HepG2 (cell line): Measurements from ENCODE around the gene SMG5. TPM values are rescaled to one million over a fixed set of nuclear protein-coding genes. Genes with fewer than 3 reads are reported as not detected.
A peak's percentile ranks its signal among the peaks of the same experiment; 100 is the strongest.

ENCODE experiments used
- ATAC-seq: fragments of 200-7000 bp; cut with Tn5 transposase; 3 replicates; pipeline ENCODE4 v1.9.1; 2020; ENCODE audit warnings: mild to moderate bottlenecking, moderate library complexity
- BruUV-seq: library from RNA; stranded (reverse); fragments of 400-500 nt; replicated peaks from 2 replicates; lab custom pipeline; 2021; lab: Mats Ljungman, UMichigan
- CTCF ChIA-PET: fragments of 300-600 bp; formaldehyde crosslinking; extraction: SDS; loops from one replicate; lab custom pipeline; 2021; ENCODE audit warnings: low total read pairs, inconsistent platforms, low intra/inter-chr PET ratio; lab: Yijun Ruan, JAX
- POLR2A ChIA-PET: fragments of 350-600 bp; sonication (Branson Sonifier 250); formaldehyde crosslinking; loops from one replicate; lab custom pipeline; 2020; ENCODE audit warnings: antibody characterized with exemption, inconsistent platforms; lab: Yijun Ruan, JAX
- DNase-seq: peaks from one replicate; pipeline ENCODE4 v3.0.0-alpha.2; 2015; ENCODE audit warnings: low spot score
- FAIRE-seq: peaks from 3 replicates; lab custom pipeline; 2011; peaks lifted over from hg19 to GRCh38; lab: Jason Lieb, UNC
- H2AFZ ChIP-seq: one replicate; pipeline ENCODE4 v1.6.1; 2011; ENCODE audit warnings: low read length, inconsistent platforms
- H3K27ac ChIP-seq: fragments of 300-600 bp; 3 replicates; pipeline ENCODE4 v1.8.0; 2011; ENCODE audit warnings: mixed run types, mild to moderate bottlenecking, mixed read lengths, low read length, inconsistent platforms; ENCODE audit not compliant: insufficient read depth; ENCODE audit errors: extremely low read length
- H3K27me3 ChIP-seq, 2 experiments: fragments of 200-600 bp in 1 of 2; 2 replicates in 1 of 2; 3 replicates in 1 of 2; pipeline versions ENCODE4 v1.6.0 to v1.8.0; 2011; ENCODE audit warnings: low read length in 2 of 2, mild to moderate bottlenecking in 2 of 2, moderate library complexity in 2 of 2, inconsistent platforms in 1 of 2; ENCODE audit not compliant: insufficient read depth in 2 of 2, control insufficient read depth in 1 of 2
- H3K36me3 ChIP-seq, 2 experiments: fragments of 200-600 bp in 1 of 2; replicated peaks in 1 of 2; 2 replicates in 1 of 2; 3 replicates in 1 of 2; pipeline versions ENCODE4 v1.5.1 to v1.8.0; 2011; ENCODE audit warnings: low read length in 2 of 2, inconsistent platforms in 1 of 2; ENCODE audit not compliant: insufficient read depth in 2 of 2, control insufficient read depth in 1 of 2
- H3K4me1 ChIP-seq: 2 replicates; pipeline ENCODE4 v1.5.1; 2012; ENCODE audit warnings: low read length, inconsistent platforms; ENCODE audit not compliant: insufficient read depth
- H3K4me2 ChIP-seq: 2 replicates; pipeline ENCODE4 v1.6.0; 2011; ENCODE audit warnings: low read depth, low read length, inconsistent platforms
- H3K4me3 ChIP-seq, 3 experiments: fragments of 200-600 bp in 1 of 3; sonication (generic), shearing (Covaris generic) in 1 of 3; replicated peaks in 1 of 3; 2 replicates each; pipeline ENCODE4 v1.5.1; 2011 to 2016; ENCODE audit warnings: low read length in 3 of 3, inconsistent platforms in 2 of 3, low read depth in 2 of 3, mild to moderate bottlenecking in 2 of 3, control low read depth in 1 of 3, mixed read lengths in 1 of 3; ENCODE audit not compliant: insufficient read depth in 1 of 3
- H3K79me2 ChIP-seq: one replicate; pipeline ENCODE4 v1.6.1; 2011; ENCODE audit warnings: low read length, inconsistent platforms; ENCODE audit not compliant: insufficient read depth
- H3K9ac ChIP-seq: 2 replicates; pipeline ENCODE4 v1.6.0; 2011; ENCODE audit warnings: mild to moderate bottlenecking, low read depth, low read length, inconsistent platforms; ENCODE audit not compliant: insufficient read depth
- H3K9me3 ChIP-seq: 2 replicates; pipeline ENCODE4 v1.5.1; 2012; ENCODE audit warnings: mild to moderate bottlenecking, low read length
- H4K20me1 ChIP-seq: 2 replicates; pipeline ENCODE4 v1.6.0; 2011; ENCODE audit warnings: inconsistent platforms, mild to moderate bottlenecking, low read length, moderate library complexity; ENCODE audit not compliant: insufficient read depth
- AGO2 ChIP-seq: fragments of 200-400 bp; formaldehyde crosslinking; optimal IDR thresholded peaks from 2 replicates; pipeline ENCODE3; 2017; ENCODE audit warnings: mild to moderate bottlenecking, low read depth, low read length, moderate library complexity
- DDIT3 ChIP-seq: sonication (generic); formaldehyde crosslinking; IDR thresholded peaks from 2 replicates; pipeline ENCODE4 v1.4.0; 2020; ENCODE audit warnings: mild to moderate bottlenecking, missing genetic modification reagents
- HNRNPUL1 ChIP-seq: fragments of 200-400 bp; formaldehyde crosslinking; IDR thresholded peaks from 2 replicates; pipeline ENCODE4 v1.6.1; 2017; ENCODE audit warnings: low read depth, mild to moderate bottlenecking, low read length, moderate library complexity
- NFYC ChIP-seq: IDR thresholded peaks from 2 replicates; pipeline ENCODE4 v1.6.1; 2016; ENCODE audit warnings: missing genetic modification reagents, missing compliant biosample characterization
- POLR2AphosphoS2 ChIP-seq: IDR thresholded peaks from 2 replicates; pipeline ENCODE4 v1.6.1; 2011; ENCODE audit warnings: low read depth, low read length, improper control_type of control experiment
- SUZ12 ChIP-seq: fragments of 150-350 bp; IDR thresholded peaks from 2 replicates; pipeline ENCODE4 v1.6.1; 2014; ENCODE audit warnings: low read depth, low read length
- ZNF549 ChIP-seq: sonication (generic); formaldehyde crosslinking; IDR thresholded peaks from 2 replicates; pipeline ENCODE4 v1.5.0; 2020; ENCODE audit warnings: missing genetic modification reagents
- ZNF784 ChIP-seq: sonication (generic); formaldehyde crosslinking; IDR thresholded peaks from 2 replicates; pipeline ENCODE4 v1.5.1; 2020; ENCODE audit warnings: missing genetic modification reagents, mild to moderate bottlenecking, borderline replicate concordance
- WGBS: methylation state at CpG from one replicate; pipeline ENCODE4 v1.1.6; 2017; ENCODE audit warnings: low lambda C conversion rate; 5-methylcytosine and 5-hydroxymethylcytosine counted together
- in situ Hi-C: cut with HindIII; loops from 2 replicates; pipeline ENCODE4 v1.10.0; 2017; ENCODE audit warnings: low pct_unique_long_range_greater_than_20kb; ENCODE audit not compliant: extremely low pct_ligation_motif_present
- intact Hi-C: fragments of 100-400 bp; cut with micrococcal nuclease; formaldehyde crosslinking; loops from one replicate; pipeline ENCODE4 v1.10.0; 2022; ENCODE audit not compliant: unreplicated experiment
- polyA plus RNA-seq, 8 experiments: library from polyadenylated mRNA; depleted of rRNA in 3 of 8; stranded (reverse) in 7 of 8; unstranded in 1 of 8; fragments of >200 nt; fragmentation: Illumina TruSeq in 4 of 8; extraction: Trizol in 4 of 8; gene quantifications; 2 replicates each; pipeline versions ENCODE4 v1.2.1 to v1.2.3, GENCODE V29; 2011 to 2016; ENCODE audit warnings: low read depth in 4 of 8, missing spikeins in 1 of 8, mixed read lengths in 1 of 8; ENCODE audit not compliant: insufficient read depth in 1 of 8
- total RNA-seq, 5 experiments: library from RNA; depleted of rRNA; stranded (reverse); fragments of >200 nt; fragmentation: Illumina TruSeq; extraction: Trizol; gene quantifications; 2 replicates each; pipeline ENCODE4 v1.2.3, GENCODE V29; 2016; ENCODE audit warnings: low read depth in 1 of 5

The SMG5 gene
- total and polyA plus RNA-seq, 2 of the 13 experiments (the other 11 are each of a cell fraction or from before 2014, with no cell fraction given) = 50.5 to 84.0 TPM

- no peak for TF ChIP-seq ZNF549
- no peak for TF ChIP-seq SUZ12
- TF ChIP-seq HNRNPUL1 = no peak
- no peak for TF ChIP-seq ZNF784 (CRISPR knock-in tag)
Measured at GRCh38 chr1:156244712-156245111, 37.9 kb downstream of the SMG5 start (continued).

GRCh38 chr1:156244126-156244525 lies 38.5 kb downstream of the SMG5 start:
- Histone ChIP-seq H3K36me3 (peaks cover 6% of the 10 kb centered on the region in 2 experiments; a peak in 4 of 5 replicates), H3K9ac (no peak overlapping the region), H3K27ac (no peak overlapping the region), H3K4me1 (peaks cover 34% of the 10 kb centered on the region), H3K9me3 (no peaks in the 10 kb centered on the region), H3K27me3 (no peaks in the 10 kb centered on the region), H3K4me2 (no peak overlapping the region), H4K20me1 (no peaks in the 10 kb centered on the region), H2AFZ (no peak overlapping the region)
- 100% methylated on average over 1 of the region's 2 CpGs for WGBS
- in situ Hi-C loops = no loop called here
- DNase-seq (no peak), ATAC-seq (peak; percentile 2)
- BruUV-seq = no TSS peak
- ChIA-PET POLR2A (no interaction called here), CTCF (no interaction called here)
- intact Hi-C loops = no loop called here
- TF ChIP-seq NFYC = no peak
- peak; percentile 18; the same call in 1 of the 2 replicates for TF ChIP-seq POLR2AphosphoS2
- TF ChIP-seq AGO2 = peak; percentile 36
- TF ChIP-seq, all 625 proteins: peak for 2
- Histone ChIP-seq H3K79me2 (no peaks in the 10 kb centered on the region), H3K4me3 (no peak overlapping the region)
- FAIRE-seq = no peak

GRCh38 chr1:156242738-156243137 lies 39.9 kb downstream of the SMG5 start:
- intact Hi-C loops = no loop called here
- Histone ChIP-seq H4K20me1 (no peaks in the 10 kb centered on the region), H3K4me1 (peaks cover 28% of the 10 kb centered on the region), H2AFZ (no peak overlapping the region), H3K27me3 (no peaks in the 10 kb centered on the region), H3K27ac (no peak overlapping the region), H3K36me3 (peaks cover 10 to 20% of the 10 kb centered on the region in 2 experiments), H3K4me2 (no peak overlapping the region), H3K9me3 (no peaks in the 10 kb centered on the region), H3K9ac (no peak overlapping the region), H3K4me3 (no peak overlapping the region), H3K79me2 (no peaks in the 10 kb centered on the region)
- BruUV-seq = no TSS peak
- ATAC-seq (no peak), FAIRE-seq (no peak), DNase-seq (no peak)
- TF ChIP-seq AGO2 (peak; percentile 24), DDIT3 (CRISPR knock-in tag) (no peak)
- ChIA-PET CTCF (no interaction called here), POLR2A (no interaction called here)
- WGBS = 87% methylated on average over 9 of the region's 10 CpGs
- in situ Hi-C loops = no loop called here
